ENCODE data around the gene KRT17.
"Not testable (repeated sequence)": the region's sequence is repeated elsewhere in the genome, so short reads cannot be mapped to it uniquely, and the experiment has no call there.

Gene KRT17

GRCh38 chr17:41600318-41600717 lies 24.1 kb downstream of the KRT17 start:
- in situ Hi-C loops (cut with HindIII; ENCODE audit: low sequenced_read_pairs) = no loop called here

GRCh38 chr17:41599680-41600079 lies 24.7 kb downstream of the KRT17 start:
- in situ Hi-C loops (cut with HindIII; ENCODE audit: low sequenced_read_pairs) = no loop called here

GRCh38 chr17:41595585-41595984 lies 28.8 kb downstream of the KRT17 start:
- in situ Hi-C loops (cut with HindIII; ENCODE audit: low sequenced_read_pairs) = no loop called here

- in situ Hi-C loops (cut with HindIII; ENCODE audit: low sequenced_read_pairs) = no loop called here
Observed at GRCh38 chr17:41594363-41594915, 29.9 kb downstream of the KRT17 start.

- in situ Hi-C loops (cut with HindIII; ENCODE audit: low sequenced_read_pairs) = no loop called here
Observed at GRCh38 chr17:41593306-41593981, 30.9 kb downstream of the KRT17 start.

- in situ Hi-C loops (cut with HindIII; ENCODE audit: low sequenced_read_pairs) = no loop called here
Observed at GRCh38 chr17:41592601-41593305, 31.6 kb downstream of the KRT17 start.

GRCh38 chr17:41589301-41589700 lies 35.1 kb downstream of the KRT17 start:
- in situ Hi-C loops (cut with HindIII; ENCODE audit: low sequenced_read_pairs) = no loop called here

GRCh38 chr17:41588126-41588810 lies 36.1 kb downstream of the KRT17 start:
- in situ Hi-C loops (cut with HindIII; ENCODE audit: low sequenced_read_pairs) = no loop called here

- in situ Hi-C loops (cut with HindIII; ENCODE audit: low sequenced_read_pairs) = no loop called here
Observed at GRCh38 chr17:41586863-41587495, 37.4 kb downstream of the KRT17 start, which contains the start of gene KRT14. Gene KRT14, minus strand, starts transcription at chr17:41586895. Its CDS starts 61 bp downstream, at chr17:41586834.

GRCh38 chr17:41585301-41586056 lies 38.9 kb downstream of the KRT17 start:
- in situ Hi-C loops (cut with HindIII; ENCODE audit: low sequenced_read_pairs) = no loop called here

GRCh38 chr17:41584331-41584927 lies 39.9 kb downstream of the KRT17 start:
- in situ Hi-C loops (cut with HindIII; ENCODE audit: low sequenced_read_pairs) = not testable (repeated sequence)

- in situ Hi-C loops (cut with HindIII; ENCODE audit: low sequenced_read_pairs) = no loop called here
Observed at GRCh38 chr17:41583137-41584127, 40.9 kb downstream of the KRT17 start.

- in situ Hi-C loops (cut with HindIII; ENCODE audit: low sequenced_read_pairs) = not testable (repeated sequence)
Observed at GRCh38 chr17:41582061-41582968, 42.1 kb downstream of the KRT17 start.

- in situ Hi-C loops (cut with HindIII; ENCODE audit: low sequenced_read_pairs) = no loop called here
Observed at GRCh38 chr17:41581366-41582060, 42.9 kb downstream of the KRT17 start.

GRCh38 chr17:41580687-41581365 lies 43.5 kb downstream of the KRT17 start:
- in situ Hi-C loops (cut with HindIII; ENCODE audit: low sequenced_read_pairs) = no loop called here

- in situ Hi-C loops (cut with HindIII; ENCODE audit: low sequenced_read_pairs) = no loop called here
Observed at GRCh38 chr17:41580244-41580575, 44.2 kb downstream of the KRT17 start.

Data from endothelial cell of hepatic sinusoid (primary cell).